Tibial artery (tissue), 4 donors: ENCODE results near the gene TRAF4.
"Not testable (repeated sequence)": the region's sequence is repeated elsewhere in the genome, so short reads cannot be mapped to it uniquely, and the experiment has no call there.

Experiments
- DNase-seq, 2 donors: peaks; one replicate each; pipeline ENCODE4 v3.0.0-alpha.2; 2019
- H3K27ac ChIP-seq, 2 donors: fragments of 200-600 bp; sonication (generic) in 1 of 2; 1 replicate in 1 of 2; 2 replicates in 1 of 2; pipeline ENCODE4 v1.5.1; 2018 to 2019; ENCODE audit warnings: mild to moderate bottlenecking in 1 of 2
- H3K27me3 ChIP-seq, 2 donors: fragments of 200-600 bp; sonication (generic) in 1 of 2; one replicate each; pipeline versions ENCODE4 v1.5.1 to v1.6.0; 2016 to 2019
- H3K36me3 ChIP-seq, 3 donors: fragments of 200-600 bp; sonication (generic) in 2 of 3; one replicate each; pipeline ENCODE4 v1.5.1; 2016 to 2019; ENCODE audit warnings: mild to moderate bottlenecking in 2 of 3
- H3K4me1 ChIP-seq, 4 donors: fragments of 200-600 bp; sonication (generic) in 2 of 4; 1 replicate in 3 of 4; 2 replicates in 1 of 4; pipeline ENCODE4 v1.5.1; 2016 to 2019
- H3K4me3 ChIP-seq, 2 donors: fragments of 200-600 bp; sonication (generic) in 1 of 2; 1 replicate in 1 of 2; 2 replicates in 1 of 2; pipeline ENCODE4 v1.5.1; 2018 to 2019; ENCODE audit warnings: mild to moderate bottlenecking in 2 of 2
- H3K9me3 ChIP-seq, 3 donors: fragments of 200-600 bp; sonication (generic) in 1 of 3; one replicate each; pipeline ENCODE4 v1.5.1; 2016 to 2019
- intact Hi-C: fragments of 100-400 bp; cut with DNase I; formaldehyde crosslinking; loops from one replicate; pipeline ENCODE4 v1.15.0; 2023; ENCODE audit warnings: low total_unique reads
- TF ChIP-seq, protein P1 (sequence below), 2 experiments: fragments of 200-600 bp in 1 of 2; fragments of 450-650 bp in 1 of 2; IDR thresholded peaks; one replicate each; pipeline ENCODE4 v1.5.1; 2017 to 2019; ENCODE audit warnings: antibody characterized with exemption in 2 of 2, mild to moderate bottlenecking in 1 of 2, moderate library complexity in 1 of 2

The TRAF4 gene

DNA sequence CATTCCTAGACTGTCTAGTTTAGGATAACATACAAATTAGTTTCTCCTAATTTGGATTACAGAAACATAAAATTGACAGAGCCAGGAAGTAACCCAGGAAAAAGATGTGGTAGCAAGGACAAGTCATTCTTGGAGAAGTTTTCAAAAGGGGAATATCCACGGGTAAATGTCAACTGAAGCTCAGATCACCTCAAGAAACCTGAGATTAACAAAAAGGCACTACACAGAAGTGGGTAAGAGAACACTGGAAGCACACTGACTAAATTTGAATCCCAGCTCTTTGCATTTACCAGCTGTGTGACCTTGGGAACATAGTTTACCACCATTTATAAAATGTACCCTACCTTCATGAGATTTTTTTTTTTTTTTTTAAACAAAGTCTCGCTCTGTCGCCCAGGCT, 39.4 kb downstream of the TRAF4 start:
- no peaks in the 10 kb centered on the region for H3K4me1 ChIP-seq
- no peak overlapping the region for H3K27ac ChIP-seq
- no peak for DNase-seq
- H3K9me3 ChIP-seq: no peaks in the 10 kb centered on the region
- intact Hi-C loops: no loop called here
- no peak overlapping the region for H3K4me3 ChIP-seq
- TF ChIP-seq, protein P1, sequence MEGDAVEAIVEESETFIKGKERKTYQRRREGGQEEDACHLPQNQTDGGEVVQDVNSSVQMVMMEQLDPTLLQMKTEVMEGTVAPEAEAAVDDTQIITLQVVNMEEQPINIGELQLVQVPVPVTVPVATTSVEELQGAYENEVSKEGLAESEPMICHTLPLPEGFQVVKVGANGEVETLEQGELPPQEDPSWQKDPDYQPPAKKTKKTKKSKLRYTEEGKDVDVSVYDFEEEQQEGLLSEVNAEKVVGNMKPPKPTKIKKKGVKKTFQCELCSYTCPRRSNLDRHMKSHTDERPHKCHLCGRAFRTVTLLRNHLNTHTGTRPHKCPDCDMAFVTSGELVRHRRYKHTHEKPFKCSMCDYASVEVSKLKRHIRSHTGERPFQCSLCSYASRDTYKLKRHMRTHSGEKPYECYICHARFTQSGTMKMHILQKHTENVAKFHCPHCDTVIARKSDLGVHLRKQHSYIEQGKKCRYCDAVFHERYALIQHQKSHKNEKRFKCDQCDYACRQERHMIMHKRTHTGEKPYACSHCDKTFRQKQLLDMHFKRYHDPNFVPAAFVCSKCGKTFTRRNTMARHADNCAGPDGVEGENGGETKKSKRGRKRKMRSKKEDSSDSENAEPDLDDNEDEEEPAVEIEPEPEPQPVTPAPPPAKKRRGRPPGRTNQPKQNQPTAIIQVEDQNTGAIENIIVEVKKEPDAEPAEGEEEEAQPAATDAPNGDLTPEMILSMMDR (IDR thresholded peaks at IDR 0.05): no peak
- H3K36me3 ChIP-seq: peaks cover 0 to 6% (median 0%) of the 10 kb centered on the region in 3 donors
- H3K27me3 ChIP-seq: no peaks in the 10 kb centered on the region

DNA sequence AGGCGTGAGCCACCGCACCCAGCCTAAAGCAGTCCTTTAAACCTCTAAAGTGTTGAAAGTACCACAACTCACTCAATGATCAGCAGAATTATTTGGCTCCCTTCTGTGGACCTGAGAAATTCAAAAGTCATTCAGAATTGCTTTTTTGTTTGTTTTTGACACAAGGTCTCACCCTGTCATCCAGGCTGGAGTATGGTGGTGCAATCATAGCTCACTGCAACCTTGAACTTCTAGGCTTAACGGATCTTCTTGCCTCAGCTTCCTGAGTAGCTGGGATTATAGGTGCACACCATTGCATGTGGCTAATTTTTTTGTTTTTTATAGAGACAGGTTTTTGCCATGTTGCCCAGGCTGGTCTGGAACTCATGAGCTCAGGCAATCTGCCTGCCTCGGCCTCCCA, 44.3 kb downstream of the TRAF4 start:
- no peaks in the 10 kb centered on the region for H3K36me3 ChIP-seq
- no peaks in the 10 kb centered on the region for H3K9me3 ChIP-seq
- no peaks in the 10 kb centered on the region for H3K4me1 ChIP-seq
- no peaks in the 10 kb centered on the region for H3K27me3 ChIP-seq
- no peak overlapping the region for H3K27ac ChIP-seq
- DNase-seq: no peak
- H3K4me3 ChIP-seq: no peak overlapping the region
- intact Hi-C loops: no loop called here
- TF ChIP-seq, protein P1 (IDR thresholded peaks at IDR 0.05): no peak

DNA sequence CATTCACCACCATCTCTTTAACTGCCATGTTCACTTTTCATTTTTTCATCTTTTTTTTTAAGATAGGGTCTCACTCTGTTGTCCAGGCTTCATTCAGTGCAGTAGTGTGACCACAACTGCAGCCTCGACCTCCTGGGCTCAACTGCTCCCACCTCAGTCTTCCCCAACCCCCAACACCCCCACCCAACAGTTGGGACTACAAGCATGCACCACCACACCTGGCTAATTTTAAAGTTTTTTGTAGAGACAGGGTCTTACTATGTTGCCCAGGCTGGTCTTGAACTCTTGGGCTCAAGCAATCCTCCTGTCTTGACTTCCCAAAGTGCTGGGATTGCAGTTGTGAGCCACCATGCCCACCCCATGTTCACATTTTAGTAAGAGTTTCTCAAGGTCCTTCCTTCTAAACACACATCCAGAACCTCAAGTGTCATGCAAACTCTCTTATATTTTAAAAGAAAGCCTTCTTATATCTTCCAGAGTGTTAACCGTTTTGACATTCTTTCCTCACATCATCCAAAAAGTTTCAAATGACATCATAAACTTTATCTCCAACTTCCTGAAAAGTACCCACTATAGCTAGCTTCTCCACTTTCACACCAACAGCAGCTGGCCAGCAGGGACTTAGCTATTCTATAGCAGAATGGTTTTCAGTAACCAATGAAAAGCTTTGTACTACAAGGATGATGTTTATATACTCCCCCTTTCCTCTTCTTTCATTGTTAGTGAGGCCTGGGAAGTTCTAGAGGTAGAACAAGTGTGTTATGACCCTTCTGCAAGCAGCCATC, 49.3 kb downstream of the TRAF4 start:
- intact Hi-C loops: no loop called here
- TF ChIP-seq, protein P1 (IDR thresholded peaks at IDR 0.05): no peak

DNA sequence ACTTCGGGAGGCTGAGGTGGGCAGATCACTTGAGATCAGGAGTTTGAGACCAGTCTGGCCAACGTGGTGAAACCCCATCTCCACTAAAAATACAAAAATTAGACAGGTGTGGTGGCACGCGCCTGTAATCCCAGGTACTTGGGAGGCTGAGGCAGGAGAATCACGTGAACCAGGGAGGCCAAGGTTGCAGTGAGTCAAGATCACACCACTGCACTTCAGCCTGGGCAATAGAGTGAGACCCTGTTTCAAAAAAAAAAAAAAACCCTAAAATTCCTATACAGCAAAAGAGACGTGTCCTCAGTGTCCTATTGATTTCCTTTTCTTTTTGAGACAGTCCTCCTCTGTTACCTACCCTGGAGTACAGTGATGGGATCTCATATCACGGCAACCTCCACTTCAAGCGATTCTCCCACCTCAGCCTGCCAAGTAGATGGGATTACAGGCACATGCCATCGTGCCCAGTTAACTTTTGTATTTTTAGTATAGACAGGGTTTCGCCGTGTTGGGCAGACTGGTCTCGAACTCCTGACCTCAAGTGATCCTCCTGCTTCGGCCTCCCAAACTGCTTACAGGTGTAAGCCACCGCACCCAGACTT, 51.1 kb downstream of the TRAF4 start:
- DNase-seq, H3K9me3 ChIP-seq, H3K27ac ChIP-seq, H3K4me1 ChIP-seq, H3K4me3 ChIP-seq, H3K36me3 ChIP-seq, H3K27me3 ChIP-seq, intact Hi-C loops: not testable (repeated sequence)

More for the DNA sequence above, 49.3 kb downstream of the TRAF4 start:
- DNase-seq: no peak
- no peaks in the 10 kb centered on the region for H3K27me3 ChIP-seq
- H3K4me3 ChIP-seq: no peak overlapping the region
- H3K4me1 ChIP-seq: peaks cover 0 to 2% (median 0%) of the 10 kb centered on the region in 4 donors
- H3K27ac ChIP-seq: no peak overlapping the region
- H3K9me3 ChIP-seq: no peaks in the 10 kb centered on the region
- H3K36me3 ChIP-seq: no peaks in the 10 kb centered on the region

DNA sequence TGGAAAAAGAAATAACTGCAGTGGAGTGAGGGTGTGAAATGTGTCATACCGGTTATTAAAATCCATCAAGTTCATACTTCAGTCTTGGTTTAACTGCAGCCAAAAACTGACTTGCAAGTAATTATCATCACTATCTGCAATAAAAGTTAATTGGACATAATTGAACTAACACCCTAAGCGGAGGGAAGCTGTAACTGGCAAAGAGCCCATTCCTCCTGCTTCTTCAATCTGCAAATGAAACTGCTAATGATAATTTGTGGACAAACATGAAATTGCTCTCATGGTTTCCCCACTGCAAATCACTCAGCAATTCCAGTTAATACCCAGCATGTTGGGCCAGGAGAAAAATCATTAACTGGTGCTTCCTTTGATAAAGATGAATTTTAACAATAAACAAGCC, 52.3 kb downstream of the TRAF4 start:
- TF ChIP-seq, protein P1 (IDR thresholded peaks at IDR 0.05): no peak
- H3K4me3 ChIP-seq: no peak overlapping the region
- peaks cover 0 to 6% (median 0%) of the 10 kb centered on the region in 3 donors for H3K36me3 ChIP-seq
- H3K9me3 ChIP-seq: no peaks in the 10 kb centered on the region
- H3K27ac ChIP-seq: no peak overlapping the region
- H3K4me1 ChIP-seq: peaks cover 0 to 2% (median 0%) of the 10 kb centered on the region in 4 donors
- intact Hi-C loops: no loop called here
- H3K27me3 ChIP-seq: no peaks in the 10 kb centered on the region
- DNase-seq: no peak
